Germinal center (tissue), 1 donor: ENCODE measurements around the gene SLC35F4.
"Not testable (repeated sequence)": the region's sequence is repeated elsewhere in the genome, so short reads cannot be mapped to it uniquely, and the experiment has no call there.

ENCODE experiments used
- DNase-seq: peaks from one replicate; pipeline ENCODE4 v3.0.0; 2012; ENCODE audit warnings: mixed read lengths, low spot score

The SLC35F4 gene

GRCh38 chr14:57796556-57796955 is 69.3 kb downstream of the SLC35F4 start:
- no peak for DNase-seq

GRCh38 chr14:57785058-57785457 is 80.8 kb downstream of the SLC35F4 start:
- DNase-seq: no peak

GRCh38 chr14:57771801-57772200 is 94.1 kb downstream of the SLC35F4 start:
- no peak for DNase-seq

GRCh38 chr14:57769863-57770523 is 95.9 kb downstream of the SLC35F4 start:
- DNase-seq: no peak

GRCh38 chr14:57761800-57762199 is 104.1 kb downstream of the SLC35F4 start:
- DNase-seq: no peak

GRCh38 chr14:57760896-57761295 is 105.0 kb downstream of the SLC35F4 start:
- no peak for DNase-seq

GRCh38 chr14:57755018-57755521 is 110.8 kb downstream of the SLC35F4 start:
- DNase-seq: no peak

DNA sequence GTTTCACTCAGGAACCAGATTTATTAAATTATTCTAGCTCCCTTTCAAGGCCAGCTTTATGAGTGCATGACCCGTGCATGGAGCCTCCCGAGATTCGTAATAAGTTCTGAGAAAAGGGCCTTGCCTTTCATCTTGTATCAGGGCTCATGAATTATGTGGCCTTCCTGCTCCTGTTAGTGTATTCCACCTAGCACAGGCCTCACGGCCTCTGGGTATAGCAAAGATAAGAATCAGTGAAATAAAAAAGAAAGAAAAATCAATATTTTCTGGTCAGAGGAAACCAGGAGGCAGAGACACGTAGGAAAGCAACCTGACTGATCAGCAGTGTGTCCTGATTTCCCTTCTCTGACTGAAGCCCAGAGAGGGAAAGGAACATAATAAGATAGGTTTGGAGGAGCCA is 111.4 kb downstream of the SLC35F4 start:
- DNase-seq: no peak

- no peak for DNase-seq
Observed at GRCh38 chr14:57753821-57754220, 112.1 kb downstream of the SLC35F4 start.

DNA sequence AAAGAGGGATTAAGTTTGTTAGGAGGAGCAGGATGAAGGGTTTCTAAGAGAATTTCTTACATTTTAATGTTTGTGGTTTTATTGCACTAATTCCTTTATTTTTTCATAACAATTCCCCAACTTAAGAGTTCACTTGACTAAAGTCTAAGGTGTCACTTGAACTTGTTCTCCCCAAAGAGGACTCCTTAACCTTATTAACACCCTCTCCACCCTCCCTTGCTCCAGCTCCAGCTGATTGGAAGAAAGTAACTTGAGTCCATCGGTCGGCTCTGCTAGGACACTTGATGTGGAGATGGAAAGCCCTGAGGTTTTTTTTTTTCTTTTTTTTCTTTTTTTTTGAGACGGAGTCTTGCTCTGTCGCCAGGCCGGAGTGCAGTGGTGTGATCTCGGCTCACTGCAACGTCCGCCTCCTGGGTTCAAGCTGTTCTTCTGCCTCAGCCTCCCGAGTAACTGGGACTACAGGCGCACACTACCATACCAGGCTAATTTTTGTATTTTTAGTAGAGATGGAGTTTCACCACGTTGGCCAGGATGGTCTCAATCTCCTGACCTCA is 113.7 kb downstream of the SLC35F4 start:
- DNase-seq: not testable (repeated sequence)

GRCh38 chr14:57751400-57751799 is 114.5 kb downstream of the SLC35F4 start:
- no peak for DNase-seq

- no peak for DNase-seq
Observed at GRCh38 chr14:57749267-57749666, 116.6 kb downstream of the SLC35F4 start.

DNA sequence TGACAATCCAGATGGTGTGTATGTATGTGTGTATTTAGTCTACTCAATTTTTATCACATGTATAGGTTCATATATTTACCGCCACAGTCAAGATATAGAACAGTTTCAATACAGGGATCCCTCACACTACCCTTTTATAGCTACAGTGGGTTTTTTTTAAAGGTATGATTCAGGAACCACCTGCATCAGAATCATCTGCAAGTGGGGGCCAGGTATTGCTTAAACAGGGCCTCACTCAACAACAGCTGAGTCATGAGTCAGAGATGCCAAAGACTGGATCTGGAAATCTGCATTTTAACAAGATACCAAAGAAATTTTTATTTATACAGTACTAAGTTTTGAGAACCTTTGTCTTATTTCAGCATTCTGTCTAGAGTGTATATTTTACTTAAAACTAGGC is 117.6 kb downstream of the SLC35F4 start:
- no peak for DNase-seq

DNA sequence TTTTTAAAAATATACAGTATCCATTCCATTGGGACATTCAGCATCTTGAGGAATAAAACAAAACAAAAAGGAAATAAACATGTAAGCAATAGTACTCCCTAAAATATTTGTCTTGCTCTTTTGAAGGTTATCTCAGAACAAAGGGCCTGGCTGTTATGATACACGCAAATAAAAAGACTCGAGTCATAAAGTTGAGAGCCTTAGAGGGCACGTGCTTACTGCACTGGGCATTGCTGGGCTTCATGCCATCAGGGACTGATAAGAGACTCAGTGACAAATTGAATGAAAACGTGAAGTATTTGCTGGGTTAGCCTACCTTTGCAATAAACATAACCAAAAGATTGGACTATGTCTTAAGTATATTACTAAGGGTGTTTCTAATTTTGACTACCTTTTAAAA is 118.9 kb downstream of the SLC35F4 start:
- no peak for DNase-seq

DNA sequence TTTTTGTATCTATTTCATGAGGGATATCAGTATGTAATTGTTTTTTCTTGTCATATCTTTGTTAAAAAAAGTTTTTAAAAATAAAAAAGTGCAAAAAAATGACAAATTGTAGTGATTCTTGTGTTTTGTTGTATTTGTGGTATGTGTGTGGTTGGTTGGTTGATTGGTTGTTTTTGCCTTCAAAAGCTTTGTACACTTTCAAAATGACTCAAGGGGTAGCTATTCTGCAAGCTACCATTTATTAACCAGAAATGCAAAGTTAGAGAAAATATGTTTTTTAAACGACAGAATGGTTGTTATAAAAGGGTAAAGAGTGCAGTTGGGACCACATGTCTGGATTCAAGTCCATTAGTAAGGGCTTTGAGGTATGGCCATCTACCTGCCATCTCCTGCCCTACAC is 119.3 kb downstream of the SLC35F4 start:
- no peak for DNase-seq

GRCh38 chr14:57739516-57739915 is 126.4 kb downstream of the SLC35F4 start:
- DNase-seq: no peak

- no peak for DNase-seq
Observed at GRCh38 chr14:57737598-57737997, 128.3 kb downstream of the SLC35F4 start.

DNA sequence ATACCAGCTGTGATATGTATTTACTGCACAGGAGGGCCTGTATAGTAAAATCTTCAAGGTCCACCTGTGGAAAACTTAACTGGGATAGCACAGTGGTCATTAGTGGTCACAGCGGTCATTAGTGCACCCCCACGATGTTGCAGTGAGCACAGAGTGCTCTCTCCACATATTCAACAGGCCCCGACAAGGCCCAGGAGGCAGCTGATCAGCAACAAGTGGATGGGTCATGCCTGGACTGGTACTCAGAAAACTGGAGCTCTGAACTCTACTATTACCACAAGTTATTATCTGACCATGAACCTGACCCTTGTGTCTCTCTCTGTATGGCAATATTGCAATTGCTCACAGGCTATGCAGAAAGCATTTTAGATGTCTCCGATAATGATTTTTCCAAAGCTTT is 129.5 kb downstream of the SLC35F4 start:
- DNase-seq: no peak

GRCh38 chr14:57735276-57735675 is 130.6 kb downstream of the SLC35F4 start:
- DNase-seq: no peak

GRCh38 chr14:57732463-57733285 is 133.2 kb downstream of the SLC35F4 start:
- no peak for DNase-seq

DNA sequence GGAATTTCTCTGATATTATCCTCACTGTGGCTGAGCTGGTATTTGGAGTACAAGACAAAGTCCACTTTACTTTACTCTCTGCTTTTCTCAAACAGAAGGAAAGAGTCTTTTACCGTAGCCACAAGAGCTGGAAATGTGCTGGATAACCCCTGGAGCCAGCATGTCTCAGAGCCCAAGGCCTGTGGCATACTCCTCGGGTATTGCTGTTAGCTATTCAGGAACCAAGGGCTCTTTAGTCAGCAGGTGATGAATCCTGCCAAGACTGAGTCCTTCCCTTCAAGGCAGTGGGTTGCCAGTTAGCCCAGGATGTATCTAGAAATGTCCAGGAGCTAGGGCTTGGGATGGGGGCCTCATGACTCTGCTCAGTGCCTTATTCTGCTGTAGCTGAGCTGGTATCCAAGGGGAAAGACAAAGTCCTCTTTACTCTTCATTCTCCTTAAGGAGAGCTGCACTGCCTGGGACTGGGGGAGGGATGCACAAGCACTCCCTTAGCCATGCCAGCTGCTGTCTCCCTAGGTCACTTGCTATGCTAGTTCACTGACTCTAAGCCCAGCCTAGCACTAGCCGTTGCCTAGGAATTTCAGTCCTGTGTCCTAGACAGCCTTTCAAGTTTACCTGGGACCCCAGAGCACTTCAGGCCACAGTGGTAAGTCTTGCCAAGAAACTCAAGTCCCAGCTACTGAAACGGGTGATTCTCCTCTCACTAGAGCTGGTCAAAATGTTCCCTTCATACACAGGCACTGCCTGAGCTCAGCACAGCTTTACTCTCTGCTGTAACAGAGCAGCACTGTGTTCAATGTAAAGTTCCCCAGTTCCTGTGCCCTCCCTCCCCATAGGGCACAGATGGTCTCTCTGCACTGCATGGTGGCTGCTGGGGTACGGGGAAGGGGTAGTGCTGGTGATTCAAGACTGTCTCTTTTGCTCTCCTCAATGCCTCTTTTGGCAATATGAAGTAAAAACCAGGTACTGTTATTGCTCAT is 136.4 kb downstream of the SLC35F4 start:
- no peak for DNase-seq
